ENCODE measurements around the gene RIPK4.
"Not testable (repeated sequence)": the region's sequence is repeated elsewhere in the genome, so short reads cannot be mapped to it uniquely, and the experiment has no call there.

RIPK4 gene

GRCh38 chr21:41712730-41713129 is 54.1 kb downstream of the RIPK4 start:
- peak; percentile 39 for DNase-seq

- no peak for DNase-seq
Measured at GRCh38 chr21:41712201-41712600, 54.7 kb downstream of the RIPK4 start.

- DNase-seq, result no peak
Measured at GRCh38 chr21:41711416-41712007, 55.3 kb downstream of the RIPK4 start.

- DNase-seq, result no peak
Measured at GRCh38 chr21:41710823-41711160, 56.1 kb downstream of the RIPK4 start.

GRCh38 chr21:41709965-41710822 is 56.7 kb downstream of the RIPK4 start:
- no peak for DNase-seq

- no peak for DNase-seq
Measured at GRCh38 chr21:41709166-41709565, 57.7 kb downstream of the RIPK4 start.

GRCh38 chr21:41707960-41708330 is 58.9 kb downstream of the RIPK4 start:
- no peak for DNase-seq

GRCh38 chr21:41707231-41707959 is 59.5 kb downstream of the RIPK4 start:
- DNase-seq, result peak; percentile 93

GRCh38 chr21:41706678-41707077 is 60.2 kb downstream of the RIPK4 start:
- peak; percentile 79 for DNase-seq

GRCh38 chr21:41706263-41706639 is 60.6 kb downstream of the RIPK4 start:
- peak; percentile 48 for DNase-seq

- no peak for DNase-seq
Measured at GRCh38 chr21:41705546-41706262, 61.1 kb downstream of the RIPK4 start.

- peak; percentile 77 for DNase-seq
Measured at GRCh38 chr21:41703857-41704501, 62.9 kb downstream of the RIPK4 start.

GRCh38 chr21:41701749-41702148 is 65.1 kb downstream of the RIPK4 start:
- DNase-seq, result no peak

GRCh38 chr21:41699311-41699710 is 67.5 kb downstream of the RIPK4 start:
- DNase-seq, result no peak

GRCh38 chr21:41698071-41698470 is 68.8 kb downstream of the RIPK4 start:
- DNase-seq, result no peak

- DNase-seq, result peak; percentile 54
Measured at GRCh38 chr21:41695513-41695912, 71.3 kb downstream of the RIPK4 start.

- not testable (repeated sequence) for DNase-seq
Measured at GRCh38 chr21:41694042-41694441, 72.8 kb downstream of the RIPK4 start.

GRCh38 chr21:41692185-41692565 is 74.7 kb downstream of the RIPK4 start:
- DNase-seq, result no peak

GRCh38 chr21:41691205-41692184 is 75.4 kb downstream of the RIPK4 start:
- no peak for DNase-seq

Measured in NCI-H2029 (cell line).